Measurements from ENCODE around the gene RTCA. TPM values are rescaled to one million over a fixed set of nuclear protein-coding genes. Genes with fewer than 3 reads are reported as not detected.
"Not testable (repeated sequence)": the region's sequence is repeated elsewhere in the genome, so short reads cannot be mapped to it uniquely, and the experiment has no call there.

The RTCA gene
- polyA plus RNA-seq, 1 donor from 2014 or later: 19.4 TPM

DNA sequence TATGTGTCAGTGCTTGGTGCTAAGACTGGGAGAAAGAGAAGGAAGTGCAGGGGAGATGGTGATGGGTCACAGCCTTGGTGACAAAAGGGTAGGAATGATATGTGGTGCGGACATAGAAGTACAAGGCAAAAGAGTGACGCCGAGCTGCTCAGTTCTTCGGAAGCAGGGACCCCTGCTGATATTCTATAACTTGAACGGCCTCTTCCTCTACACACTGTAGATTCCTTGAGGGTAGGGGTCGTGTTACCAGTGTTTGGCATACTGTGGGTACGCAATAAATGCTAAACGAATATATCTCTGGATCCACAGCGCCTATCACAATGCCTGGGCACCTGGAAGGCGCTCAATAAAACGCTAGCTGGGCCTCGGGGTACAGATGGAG, 16.9 kb upstream of the RTCA start:
- H3K27me3 Mint-ChIP-seq: no peaks in the 10 kb centered on the region
- peaks cover 1% of the 10 kb centered on the region for H3K36me3 Mint-ChIP-seq
- no peak overlapping the region for H3K27ac Mint-ChIP-seq
- H3K4me3 Mint-ChIP-seq: no peak overlapping the region
- no peaks in the 10 kb centered on the region for H3K9me3 Mint-ChIP-seq
- peaks cover 15 to 18% (median 15%) of the 10 kb centered on the region in 3 donors for H3K4me1 Mint-ChIP-seq

DNA sequence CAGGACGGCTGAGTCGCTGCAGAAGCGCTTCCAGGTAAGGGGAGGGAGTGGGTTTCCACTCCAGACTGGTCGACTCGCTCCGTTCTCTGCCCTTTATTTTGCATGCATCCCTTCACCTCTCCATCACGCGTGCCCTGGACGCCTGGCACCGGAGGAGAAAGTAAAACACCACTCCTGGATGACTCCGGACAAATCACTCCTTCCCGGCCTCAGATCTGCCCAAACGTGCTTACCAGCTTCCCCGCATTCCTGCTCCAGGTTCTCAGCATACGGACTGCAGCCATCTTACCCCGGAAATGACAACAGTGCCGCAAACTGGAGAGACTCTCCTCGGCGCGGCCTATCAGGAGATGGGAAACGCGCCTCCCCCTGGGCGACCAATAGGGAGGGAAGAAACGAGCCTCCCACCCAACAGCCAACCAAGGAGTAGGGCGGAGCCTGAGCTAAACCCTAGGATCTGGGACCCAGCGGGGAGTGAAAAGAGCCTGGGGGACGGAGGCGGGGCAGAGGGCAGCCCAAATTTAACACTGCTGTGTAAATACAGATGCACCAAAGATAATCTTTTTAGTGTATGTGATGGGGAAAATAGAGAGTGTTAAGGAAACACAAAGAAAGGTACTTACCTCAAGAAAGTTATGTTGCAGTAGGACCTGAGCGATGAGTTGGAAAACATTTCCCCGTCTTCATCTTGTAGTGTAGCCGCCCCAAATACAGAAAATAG, 16.3 kb upstream of the RTCA start, which contains the start of gene DBT:
Gene DBT (minus strand): TSS at position 298 of the 721 bp plus-strand sequence. CDS start 14 bp downstream, at position 284.
- Mint-ChIP-seq H3K36me3 (no peaks in the 10 kb centered on the region), H3K4me3 (no peak within 1 kb of the TSS), H3K27ac (no peak within 1 kb of the TSS), H3K9me3 (no peaks in the 10 kb centered on the region), H3K4me1 (peaks cover 14 to 16% (median 15%) of the 10 kb centered on the region in 3 donors), H3K27me3 (no peaks in the 10 kb centered on the region)

DNA sequence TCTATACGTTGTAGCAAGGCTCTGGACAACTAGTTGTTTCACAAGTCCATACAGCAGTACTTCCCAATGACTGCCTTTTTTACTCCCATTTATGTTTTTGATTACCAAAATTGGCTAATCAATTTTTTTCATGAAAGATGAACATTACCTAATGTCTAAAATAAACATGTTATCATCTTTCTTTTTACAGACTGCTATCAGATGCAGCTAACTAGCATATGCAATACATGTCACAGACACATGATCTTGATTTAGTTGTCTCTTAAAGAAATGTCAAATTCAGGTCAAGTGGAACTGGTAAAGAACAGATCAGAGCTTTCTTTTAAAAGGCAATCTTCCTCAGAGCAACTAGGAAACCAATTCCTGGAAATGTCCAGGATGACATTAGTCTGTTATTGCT, 15.8 kb upstream of the RTCA start:
- H3K9me3 Mint-ChIP-seq: no peaks in the 10 kb centered on the region
- no peaks in the 10 kb centered on the region for H3K27me3 Mint-ChIP-seq
- H3K4me3 Mint-ChIP-seq: no peak overlapping the region
- no peaks in the 10 kb centered on the region for H3K36me3 Mint-ChIP-seq
- peaks cover 12 to 15% (median 14%) of the 10 kb centered on the region in 3 donors for H3K4me1 Mint-ChIP-seq
- no peak overlapping the region for H3K27ac Mint-ChIP-seq

DNA sequence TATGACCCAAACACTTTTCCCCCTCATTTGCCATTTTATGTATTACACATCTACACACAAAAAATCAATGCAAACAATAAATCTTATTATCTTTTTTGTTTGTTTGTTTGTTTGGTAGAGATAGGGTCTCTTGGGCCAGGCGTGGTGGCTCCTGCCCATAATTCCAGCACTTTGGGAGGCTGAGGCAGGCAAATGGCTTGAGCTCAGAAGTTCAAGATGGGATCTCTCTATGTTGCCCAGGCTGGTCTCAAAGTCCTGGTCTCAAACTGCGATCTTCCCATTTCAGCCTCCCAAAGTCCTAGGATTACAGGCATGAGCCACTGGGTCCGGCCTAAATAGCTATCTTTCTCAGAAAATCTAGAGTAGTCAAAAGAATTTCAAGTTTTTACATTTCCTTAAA, 15.2 kb upstream of the RTCA start:
- no peak overlapping the region for H3K27ac Mint-ChIP-seq
- no peak overlapping the region for H3K4me3 Mint-ChIP-seq
- no peaks in the 10 kb centered on the region for H3K27me3 Mint-ChIP-seq
- H3K9me3 Mint-ChIP-seq: no peaks in the 10 kb centered on the region
- H3K4me1 Mint-ChIP-seq: peaks cover 10 to 15% (median 12%) of the 10 kb centered on the region in 3 donors
- no peaks in the 10 kb centered on the region for H3K36me3 Mint-ChIP-seq

DNA sequence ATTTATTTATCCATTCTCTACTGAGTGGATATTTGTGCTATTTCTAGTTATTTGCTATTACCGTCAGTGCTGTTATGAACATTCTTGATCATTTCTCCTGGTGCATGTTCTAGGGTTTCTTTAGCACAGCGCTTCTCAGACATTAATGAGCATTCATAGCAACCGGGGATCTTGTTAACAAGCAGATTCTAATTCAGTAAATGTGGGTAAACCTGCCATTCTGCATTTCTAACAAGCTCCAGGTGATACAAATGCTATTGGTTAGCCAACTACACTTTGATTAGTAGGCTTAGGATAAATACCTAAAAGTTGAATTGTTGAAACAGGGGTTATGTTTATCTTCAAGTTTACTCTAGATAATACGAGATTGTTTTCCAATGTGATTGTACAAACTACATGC, 13.1 kb upstream of the RTCA start:
- Mint-ChIP-seq H3K4me1 (peaks cover 0 to 6% (median 5%) of the 10 kb centered on the region in 3 donors), H3K27ac (no peak overlapping the region), H3K4me3 (peak overlapping the region in 1 of 4 donors; percentile 42), H3K9me3 (no peaks in the 10 kb centered on the region), H3K27me3 (no peaks in the 10 kb centered on the region), H3K36me3 (peaks cover 1% of the 10 kb centered on the region)

DNA sequence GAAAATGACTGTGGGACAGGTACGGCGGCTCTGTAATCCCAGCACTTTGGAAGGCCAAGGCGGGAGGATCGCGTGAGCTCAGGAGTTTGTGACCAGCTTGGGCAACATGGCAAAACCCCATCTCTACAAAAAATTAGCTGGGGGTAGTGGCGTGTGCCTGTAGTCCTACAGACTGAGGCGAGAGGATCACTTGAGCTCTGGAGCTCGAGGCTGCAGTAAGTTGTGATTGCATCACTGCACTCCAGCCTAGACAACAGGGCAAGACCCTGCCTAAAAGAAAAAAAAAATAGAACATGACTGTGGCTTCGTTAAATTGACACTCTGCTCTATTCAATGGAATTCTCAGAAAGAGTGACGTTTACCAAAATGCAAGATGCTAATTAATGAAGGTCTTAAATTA, 12.5 kb upstream of the RTCA start:
- no peak overlapping the region for H3K4me3 Mint-ChIP-seq
- H3K27me3 Mint-ChIP-seq: no peaks in the 10 kb centered on the region
- peaks cover 0 to 6% (median 5%) of the 10 kb centered on the region in 3 donors for H3K4me1 Mint-ChIP-seq
- no peak overlapping the region for H3K27ac Mint-ChIP-seq
- peaks cover 1% of the 10 kb centered on the region for H3K36me3 Mint-ChIP-seq
- H3K9me3 Mint-ChIP-seq: peaks cover 0 to 3% (median 0%) of the 10 kb centered on the region in 3 donors

DNA sequence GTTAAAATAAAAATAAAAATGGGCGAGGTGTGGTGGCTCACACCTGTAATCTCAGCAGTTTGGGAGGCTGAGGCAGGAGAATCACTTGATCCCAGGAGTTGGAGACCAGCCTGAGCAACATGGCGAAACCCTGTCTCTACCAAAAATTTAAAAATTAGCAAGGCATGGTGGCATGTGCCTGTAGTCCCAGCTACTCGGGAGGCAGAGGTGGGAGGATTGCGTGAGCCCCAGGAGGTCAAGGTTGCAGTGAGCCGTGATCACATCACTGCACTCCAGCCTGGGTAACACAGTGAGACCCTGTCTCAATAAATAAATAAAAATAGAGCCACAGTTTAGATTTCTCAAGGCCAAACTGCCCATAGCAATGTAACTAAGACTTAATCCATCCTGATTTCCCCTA, 9.7 kb upstream of the RTCA start:
- H3K27ac Mint-ChIP-seq: not testable (repeated sequence)

DNA sequence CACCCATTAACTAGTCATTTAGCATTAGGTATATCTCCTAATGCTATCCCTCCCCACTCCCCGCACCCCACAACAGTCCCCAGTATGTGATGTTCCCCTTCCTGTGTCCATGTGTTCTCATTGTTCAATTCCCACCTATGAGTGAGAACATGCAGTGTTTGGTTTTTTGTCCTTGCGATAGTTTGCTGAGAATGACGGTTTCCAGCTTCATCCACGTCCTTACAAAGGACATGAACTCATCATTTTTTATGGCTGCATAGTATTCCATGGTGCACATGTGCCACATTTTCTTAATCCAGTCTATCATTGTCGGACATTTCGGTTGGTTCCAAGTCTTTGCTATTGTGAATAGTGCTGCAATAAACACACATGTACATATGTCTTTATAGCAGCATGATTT, 7.6 kb upstream of the RTCA start:
- H3K4me3 Mint-ChIP-seq, H3K36me3 Mint-ChIP-seq, H3K27ac Mint-ChIP-seq, H3K9me3 Mint-ChIP-seq, H3K27me3 Mint-ChIP-seq, H3K4me1 Mint-ChIP-seq: not testable (repeated sequence)

More for the DNA sequence above, 9.7 kb upstream of the RTCA start:
- H3K27me3 Mint-ChIP-seq, H3K9me3 Mint-ChIP-seq, H3K36me3 Mint-ChIP-seq, H3K4me3 Mint-ChIP-seq, H3K4me1 Mint-ChIP-seq: not testable (repeated sequence)

DNA sequence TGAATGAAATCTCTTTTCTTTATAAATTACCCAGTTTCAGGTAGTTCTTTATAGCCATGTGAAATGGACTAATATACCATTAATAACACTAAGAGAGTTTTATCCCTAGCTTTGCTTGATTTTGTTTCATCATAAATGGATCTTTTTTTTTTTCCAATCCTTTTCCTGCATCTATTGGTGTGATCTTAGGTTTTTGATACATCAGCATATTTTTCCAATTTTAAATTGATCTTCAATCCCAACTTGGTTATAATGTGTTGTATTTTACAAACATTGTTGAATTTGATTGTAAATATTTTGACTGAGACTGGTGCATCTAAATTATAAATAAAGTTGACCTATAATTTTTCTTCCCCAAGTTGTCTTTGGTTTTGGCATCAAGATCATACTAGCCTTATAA, 4.3 kb upstream of the RTCA start:
- peaks cover 2 to 12% (median 8%) of the 10 kb centered on the region in 3 donors for H3K4me1 Mint-ChIP-seq

DNA sequence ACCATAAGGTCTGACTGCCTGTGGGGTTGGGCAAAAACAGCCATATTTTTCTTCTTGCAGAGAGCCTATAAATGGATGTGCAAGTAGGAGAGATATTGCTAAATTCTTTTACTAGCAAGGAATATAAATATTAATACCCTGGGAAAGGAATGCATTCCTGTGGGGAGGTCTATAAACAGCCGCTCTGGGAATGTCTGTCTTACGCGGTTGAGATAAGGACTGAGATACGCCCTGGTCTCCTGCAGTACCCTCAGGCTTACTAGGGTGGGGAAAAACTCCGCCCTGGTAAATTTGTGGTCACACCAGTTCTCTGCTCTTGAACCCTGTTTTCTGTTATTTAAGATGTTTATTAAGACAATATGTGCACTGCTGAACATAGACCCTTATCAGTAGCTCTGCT, 1.9 kb upstream of the RTCA start:
- not testable (repeated sequence) for H3K36me3 Mint-ChIP-seq, H3K27me3 Mint-ChIP-seq, H3K9me3 Mint-ChIP-seq
- peak overlapping the region in 1 of 3 donors; percentile 45 for H3K27ac Mint-ChIP-seq
- H3K4me1 Mint-ChIP-seq: peaks cover 6 to 23% (median 21%) of the 10 kb centered on the region in 3 donors
- H3K4me3 Mint-ChIP-seq: peak overlapping the region in 1 of 4 donors; percentile 99

More for the DNA sequence above, 4.3 kb upstream of the RTCA start:
- Mint-ChIP-seq H3K27me3 (no peaks in the 10 kb centered on the region), H3K36me3 (peaks cover 4% of the 10 kb centered on the region), H3K9me3 (peaks cover 0 to 3% (median 0%) of the 10 kb centered on the region in 3 donors), H3K27ac (no peak overlapping the region), H3K4me3 (no peak overlapping the region)

DNA sequence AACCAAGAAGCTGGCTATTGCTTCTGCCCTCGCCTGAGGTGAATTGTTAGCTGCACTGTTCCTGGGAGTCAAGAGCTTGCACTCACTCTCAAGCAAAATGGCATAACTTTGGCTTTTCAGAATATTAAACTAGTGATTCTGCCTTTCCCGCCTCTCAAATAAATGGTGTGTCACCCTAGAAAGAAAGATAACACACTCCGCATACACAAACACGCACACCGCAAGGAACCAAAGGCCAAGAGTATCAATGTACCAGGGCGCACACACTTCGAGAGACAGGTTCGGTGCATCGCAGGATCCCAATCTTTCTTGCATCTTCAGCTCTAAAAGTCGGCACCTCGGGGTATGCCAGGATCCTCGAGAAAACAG, 470 bp upstream of the RTCA start:
- Mint-ChIP-seq H3K4me1 (peaks cover 13 to 30% (median 26%) of the 10 kb centered on the region in 3 donors), H3K27ac (peak overlapping the region; percentile 93 to 98 (median 97))

DNA sequence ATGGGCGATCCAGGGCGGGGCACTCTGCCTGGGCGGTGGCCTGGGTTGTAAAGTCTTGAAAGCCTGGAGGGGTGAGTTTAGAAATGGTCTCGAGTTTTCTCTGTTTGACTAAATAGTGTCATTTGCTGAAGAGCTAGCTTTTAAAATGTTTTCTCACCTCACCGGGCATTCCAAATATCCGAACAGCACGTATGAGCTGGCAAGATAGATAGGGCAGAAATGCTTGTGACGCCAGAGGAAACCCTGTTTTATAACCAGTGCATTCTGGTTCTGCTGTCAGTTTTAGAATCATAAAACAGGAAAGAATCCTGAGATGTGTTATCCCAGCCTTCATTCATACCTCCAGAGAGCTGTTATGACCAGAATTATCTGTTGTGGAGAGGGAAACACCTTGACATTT, 725 bp downstream of the RTCA start:
- Mint-ChIP-seq H3K27me3 (no peaks in the 10 kb centered on the region), H3K4me1 (peaks cover 17 to 34% (median 30%) of the 10 kb centered on the region in 3 donors), H3K27ac (peak overlapping the region; percentile 93 to 98 (median 97)), H3K36me3 (peaks cover 6% of the 10 kb centered on the region), H3K9me3 (no peaks in the 10 kb centered on the region), H3K4me3 (peak overlapping the region; percentile 99 to 100 (median 100))

More for the DNA sequence above, 470 bp upstream of the RTCA start:
- Mint-ChIP-seq H3K4me3 (peak overlapping the region; percentile 99 to 100 (median 100)), H3K9me3 (no peaks in the 10 kb centered on the region), H3K27me3 (no peaks in the 10 kb centered on the region), H3K36me3 (peaks cover 6% of the 10 kb centered on the region)

DNA sequence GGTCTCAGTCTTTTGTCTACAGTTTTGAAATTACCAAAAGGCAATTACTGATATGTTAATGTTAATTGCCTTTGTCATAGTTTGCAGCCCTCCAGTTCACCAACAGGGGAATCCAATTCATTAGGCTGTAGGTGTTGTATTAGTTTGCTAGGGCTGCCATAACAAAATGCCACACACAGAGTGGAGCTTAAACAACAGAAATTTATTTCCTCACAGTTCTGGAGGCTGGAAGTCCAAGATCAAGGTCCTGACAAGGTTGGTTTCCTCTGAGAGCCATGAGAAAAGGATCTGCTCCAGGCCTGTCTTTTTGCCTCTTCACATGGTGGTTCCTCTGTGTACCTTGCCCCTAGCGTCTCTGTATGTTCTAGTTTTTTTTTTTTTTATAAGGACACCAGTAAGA, 1.3 kb downstream of the RTCA start:
- no peaks in the 10 kb centered on the region for H3K9me3 Mint-ChIP-seq
- peak overlapping the region; percentile 99 to 100 (median 100) for H3K4me3 Mint-ChIP-seq
- H3K27ac Mint-ChIP-seq: peak overlapping the region in 2 of 3 donors; percentile 18 to 97
- peaks cover 6% of the 10 kb centered on the region for H3K36me3 Mint-ChIP-seq
- H3K27me3 Mint-ChIP-seq: no peaks in the 10 kb centered on the region
- peaks cover 20 to 39% (median 33%) of the 10 kb centered on the region in 3 donors for H3K4me1 Mint-ChIP-seq

DNA sequence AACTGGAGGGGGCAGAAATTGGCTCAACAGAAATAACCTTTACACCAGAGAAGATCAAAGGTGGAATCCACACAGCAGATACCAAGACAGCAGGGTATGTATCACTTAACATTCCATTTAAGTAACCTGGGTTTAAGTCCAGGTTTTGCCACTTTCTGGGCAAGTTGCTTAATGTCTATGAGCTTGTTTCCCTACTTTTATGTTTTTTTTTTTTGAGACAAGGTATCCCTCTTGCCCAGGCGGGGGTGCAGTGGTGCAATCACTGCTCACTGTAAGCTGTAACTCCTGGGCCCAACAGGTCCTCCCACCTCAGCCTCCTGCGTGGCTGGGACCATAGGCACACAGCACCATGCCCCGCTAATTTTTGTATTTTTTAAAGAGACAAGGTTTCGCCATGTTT, 2.2 kb downstream of the RTCA start:
- Mint-ChIP-seq H3K4me1 (peaks cover 20 to 39% (median 33%) of the 10 kb centered on the region in 3 donors), H3K36me3 (peaks cover 6% of the 10 kb centered on the region), H3K27me3 (no peaks in the 10 kb centered on the region), H3K27ac (peak overlapping the region in 2 of 3 donors; percentile 18 to 35), H3K4me3 (peak overlapping the region in 2 of 4 donors; percentile 52 to 99), H3K9me3 (no peaks in the 10 kb centered on the region)

DNA sequence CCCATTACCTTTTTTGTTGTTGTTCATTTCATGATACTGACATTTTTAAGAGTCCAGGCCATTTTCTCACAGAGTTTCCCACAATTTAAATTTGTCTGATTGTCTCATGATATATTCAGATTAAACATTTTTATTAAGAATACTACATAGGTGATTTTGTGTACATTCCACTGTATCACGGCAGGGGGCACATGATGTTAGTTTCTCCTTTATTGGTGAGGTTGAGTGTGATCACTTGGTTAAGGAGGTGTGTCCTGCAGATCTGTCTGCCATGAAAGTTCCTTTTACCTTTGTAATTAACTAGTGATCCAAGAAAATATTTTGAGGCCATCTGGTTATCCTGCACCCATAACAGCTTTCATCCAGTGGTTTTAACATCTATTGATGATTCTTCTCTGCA, 11.8 kb downstream of the RTCA start:
- Mint-ChIP-seq H3K27ac (no peak overlapping the region), H3K4me3 (no peak overlapping the region), H3K36me3 (peaks cover 3% of the 10 kb centered on the region), H3K9me3 (no peaks in the 10 kb centered on the region), H3K27me3 (no peaks in the 10 kb centered on the region), H3K4me1 (peaks cover 0 to 10% (median 1%) of the 10 kb centered on the region in 3 donors)

DNA sequence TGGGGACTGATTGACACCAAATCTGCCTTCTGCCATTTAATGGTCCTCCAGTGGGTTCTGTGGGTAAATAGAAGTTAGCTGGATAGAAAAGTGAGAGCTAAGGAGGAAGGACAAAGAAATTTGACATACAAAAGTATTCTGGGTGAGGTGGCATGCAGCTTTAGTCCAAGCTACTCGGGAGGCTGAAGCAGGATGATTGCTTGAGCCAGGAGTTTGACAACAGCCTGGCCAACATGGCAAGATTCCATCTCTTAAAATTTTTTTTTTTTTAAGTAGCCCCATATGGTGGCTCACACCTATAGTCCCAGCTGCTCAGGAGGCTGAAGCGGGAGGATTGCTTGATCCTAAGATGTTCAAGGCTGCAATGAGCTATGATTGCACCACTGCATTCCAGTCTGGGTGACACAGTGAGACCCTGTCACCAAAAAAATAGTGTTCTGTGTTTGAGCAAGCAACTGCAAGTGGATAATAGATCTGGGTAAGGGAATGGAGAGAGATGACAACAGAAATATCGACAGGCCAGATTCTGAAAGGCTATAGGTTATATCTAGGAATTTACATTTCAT, 13.4 kb downstream of the RTCA start:
- H3K36me3 Mint-ChIP-seq: peaks cover 3% of the 10 kb centered on the region
- H3K4me3 Mint-ChIP-seq: no peak overlapping the region
- peaks cover 0 to 10% (median 1%) of the 10 kb centered on the region in 3 donors for H3K4me1 Mint-ChIP-seq
- H3K27ac Mint-ChIP-seq: no peak overlapping the region
- no peaks in the 10 kb centered on the region for H3K27me3 Mint-ChIP-seq
- H3K9me3 Mint-ChIP-seq: no peaks in the 10 kb centered on the region
